Measurements from ENCODE around the gene RTRAF. TPM values are rescaled to one million over a fixed set of nuclear protein-coding genes. Genes with fewer than 3 reads are reported as not detected.

The RTRAF gene
- total and polyA plus RNA-seq, 4 donors = 21.6 to 119 (median 66.6) TPM

DNA sequence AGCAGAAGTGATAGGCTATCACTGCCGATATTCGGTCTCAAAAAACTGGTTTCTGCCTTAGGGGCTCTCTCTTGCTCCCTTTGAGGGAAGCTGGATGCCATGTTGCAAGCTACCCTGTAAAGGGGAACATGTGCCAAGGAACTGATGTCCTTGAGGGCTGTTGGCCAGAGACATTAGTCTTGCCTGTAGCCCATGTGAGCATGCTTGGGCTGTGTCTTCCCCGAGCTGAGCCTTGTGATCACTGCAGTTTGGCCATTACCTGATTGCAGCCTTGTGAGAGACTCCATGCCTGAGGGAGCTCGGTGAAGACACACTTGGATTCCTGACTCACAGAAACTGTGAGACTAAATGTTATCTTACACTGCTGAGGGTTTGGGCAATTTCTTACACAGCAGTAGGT is 18.8 kb downstream of the RTRAF start:
- Histone ChIP-seq H3K36me3 (ENCODE audit: control insufficient read depth in 4 of 4, insufficient read depth in 3 of 4, low read depth in 1 of 4, low read length in 3 of 4) (peaks cover 7 to 54% (median 51%) of the 10 kb centered on the region in 4 donors), H3K27ac (ENCODE audit: low read depth in 1 of 2, low read length in 2 of 2) (no peak overlapping the region), H3K9ac (ENCODE audit: low read depth in 1 of 2, low read length in 2 of 2) (no peak overlapping the region), H3K4me1 (ENCODE audit: control insufficient read depth in 4 of 4, insufficient read depth in 4 of 4, low read length in 3 of 4) (peaks cover 1 to 18% (median 4%) of the 10 kb centered on the region in 4 donors), H3K4me3 (ENCODE audit: low read depth in 1 of 3, low read length in 3 of 3) (no peak overlapping the region), H3K9me3 (ENCODE audit: control insufficient read depth in 4 of 4, low read length in 3 of 4) (no peaks in the 10 kb centered on the region), H3K27me3 (ENCODE audit: control insufficient read depth in 4 of 4, insufficient read depth in 4 of 4, low read length in 3 of 4) (no peaks in the 10 kb centered on the region)
- WGBS = 86% methylated on average over 4 of the region's 4 CpGs
- DNase-seq (ENCODE audit: low spot score) = no peak
- TF ChIP-seq GABPA (IDR thresholded peaks at IDR 0.05 in 1 of 2, conservative IDR thresholded peaks at IDR 0.05 in 1 of 2) (no peak), JUND (IDR thresholded peaks at IDR 0.05) (no peak), FOXA2 (IDR thresholded peaks at IDR 0.05) (no peak), SP1 (IDR thresholded peaks at IDR 0.05) (no peak), YY1 (IDR thresholded peaks at IDR 0.05) (no peak), HNF4G (IDR thresholded peaks at IDR 0.05) (no peak), TAF1 (conservative IDR thresholded peaks at IDR 0.05) (no peak), EGR1 (IDR thresholded peaks at IDR 0.05; ENCODE audit: low read depth in 2 of 2) (no peak), HNF4A (conservative IDR thresholded peaks at IDR 0.05) (no peak), NR2F2 (IDR thresholded peaks at IDR 0.05) (no peak), RXRA (IDR thresholded peaks at IDR 0.05) (no peak), RAD21 (IDR thresholded peaks at IDR 0.05) (no peak)
- TF ChIP-seq, protein P1, sequence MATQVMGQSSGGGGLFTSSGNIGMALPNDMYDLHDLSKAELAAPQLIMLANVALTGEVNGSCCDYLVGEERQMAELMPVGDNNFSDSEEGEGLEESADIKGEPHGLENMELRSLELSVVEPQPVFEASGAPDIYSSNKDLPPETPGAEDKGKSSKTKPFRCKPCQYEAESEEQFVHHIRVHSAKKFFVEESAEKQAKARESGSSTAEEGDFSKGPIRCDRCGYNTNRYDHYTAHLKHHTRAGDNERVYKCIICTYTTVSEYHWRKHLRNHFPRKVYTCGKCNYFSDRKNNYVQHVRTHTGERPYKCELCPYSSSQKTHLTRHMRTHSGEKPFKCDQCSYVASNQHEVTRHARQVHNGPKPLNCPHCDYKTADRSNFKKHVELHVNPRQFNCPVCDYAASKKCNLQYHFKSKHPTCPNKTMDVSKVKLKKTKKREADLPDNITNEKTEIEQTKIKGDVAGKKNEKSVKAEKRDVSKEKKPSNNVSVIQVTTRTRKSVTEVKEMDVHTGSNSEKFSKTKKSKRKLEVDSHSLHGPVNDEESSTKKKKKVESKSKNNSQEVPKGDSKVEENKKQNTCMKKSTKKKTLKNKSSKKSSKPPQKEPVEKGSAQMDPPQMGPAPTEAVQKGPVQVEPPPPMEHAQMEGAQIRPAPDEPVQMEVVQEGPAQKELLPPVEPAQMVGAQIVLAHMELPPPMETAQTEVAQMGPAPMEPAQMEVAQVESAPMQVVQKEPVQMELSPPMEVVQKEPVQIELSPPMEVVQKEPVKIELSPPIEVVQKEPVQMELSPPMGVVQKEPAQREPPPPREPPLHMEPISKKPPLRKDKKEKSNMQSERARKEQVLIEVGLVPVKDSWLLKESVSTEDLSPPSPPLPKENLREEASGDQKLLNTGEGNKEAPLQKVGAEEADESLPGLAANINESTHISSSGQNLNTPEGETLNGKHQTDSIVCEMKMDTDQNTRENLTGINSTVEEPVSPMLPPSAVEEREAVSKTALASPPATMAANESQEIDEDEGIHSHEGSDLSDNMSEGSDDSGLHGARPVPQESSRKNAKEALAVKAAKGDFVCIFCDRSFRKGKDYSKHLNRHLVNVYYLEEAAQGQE (IDR thresholded peaks at IDR 0.05) = no peak
- TF ChIP-seq, protein P2, sequence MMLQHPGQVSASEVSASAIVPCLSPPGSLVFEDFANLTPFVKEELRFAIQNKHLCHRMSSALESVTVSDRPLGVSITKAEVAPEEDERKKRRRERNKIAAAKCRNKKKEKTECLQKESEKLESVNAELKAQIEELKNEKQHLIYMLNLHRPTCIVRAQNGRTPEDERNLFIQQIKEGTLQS (IDR thresholded peaks at IDR 0.05) = no peak
- TF ChIP-seq, protein P3, sequence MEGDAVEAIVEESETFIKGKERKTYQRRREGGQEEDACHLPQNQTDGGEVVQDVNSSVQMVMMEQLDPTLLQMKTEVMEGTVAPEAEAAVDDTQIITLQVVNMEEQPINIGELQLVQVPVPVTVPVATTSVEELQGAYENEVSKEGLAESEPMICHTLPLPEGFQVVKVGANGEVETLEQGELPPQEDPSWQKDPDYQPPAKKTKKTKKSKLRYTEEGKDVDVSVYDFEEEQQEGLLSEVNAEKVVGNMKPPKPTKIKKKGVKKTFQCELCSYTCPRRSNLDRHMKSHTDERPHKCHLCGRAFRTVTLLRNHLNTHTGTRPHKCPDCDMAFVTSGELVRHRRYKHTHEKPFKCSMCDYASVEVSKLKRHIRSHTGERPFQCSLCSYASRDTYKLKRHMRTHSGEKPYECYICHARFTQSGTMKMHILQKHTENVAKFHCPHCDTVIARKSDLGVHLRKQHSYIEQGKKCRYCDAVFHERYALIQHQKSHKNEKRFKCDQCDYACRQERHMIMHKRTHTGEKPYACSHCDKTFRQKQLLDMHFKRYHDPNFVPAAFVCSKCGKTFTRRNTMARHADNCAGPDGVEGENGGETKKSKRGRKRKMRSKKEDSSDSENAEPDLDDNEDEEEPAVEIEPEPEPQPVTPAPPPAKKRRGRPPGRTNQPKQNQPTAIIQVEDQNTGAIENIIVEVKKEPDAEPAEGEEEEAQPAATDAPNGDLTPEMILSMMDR (IDR thresholded peaks at IDR 0.05; ENCODE audit: low read depth, low read length, missing input control) = no peak
- TF ChIP-seq, protein P4, sequence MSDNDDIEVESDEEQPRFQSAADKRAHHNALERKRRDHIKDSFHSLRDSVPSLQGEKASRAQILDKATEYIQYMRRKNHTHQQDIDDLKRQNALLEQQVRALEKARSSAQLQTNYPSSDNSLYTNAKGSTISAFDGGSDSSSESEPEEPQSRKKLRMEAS (IDR thresholded peaks at IDR 0.05) = no peak

DNA sequence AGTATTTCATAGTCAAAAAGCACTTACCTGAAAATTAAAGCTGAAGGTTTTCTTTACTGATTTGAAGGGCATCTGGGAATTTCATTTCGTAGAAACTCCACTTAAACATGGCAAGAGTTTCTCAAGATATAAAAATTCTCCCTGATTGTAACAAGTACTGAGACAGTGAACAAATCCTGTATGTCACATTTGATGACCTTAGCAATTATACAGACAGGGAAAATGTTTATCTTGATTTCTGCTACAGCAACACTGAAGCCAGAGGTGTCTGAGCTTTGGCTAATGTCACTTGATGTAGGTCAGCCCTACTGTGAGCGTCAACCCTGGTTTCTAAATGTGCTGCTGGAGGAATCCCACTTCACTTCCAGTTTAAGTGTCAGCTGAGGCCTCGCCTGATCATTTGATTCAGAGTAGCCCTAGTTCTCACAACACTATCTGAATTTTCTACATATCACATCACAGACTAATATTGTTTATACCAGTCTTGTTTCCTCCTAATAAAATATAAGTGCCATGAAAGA is 20.9 kb downstream of the RTRAF start:
- no peak for TF ChIP-seq GABPA (IDR thresholded peaks at IDR 0.05 in 1 of 2, conservative IDR thresholded peaks at IDR 0.05 in 1 of 2)
- TF ChIP-seq TAF1 (conservative IDR thresholded peaks at IDR 0.05) = no peak
- TF ChIP-seq, protein P4 (IDR thresholded peaks at IDR 0.05) = no peak
- TF ChIP-seq HNF4G (IDR thresholded peaks at IDR 0.05) = no peak
- no peak for TF ChIP-seq RXRA (IDR thresholded peaks at IDR 0.05)
- TF ChIP-seq YY1 (IDR thresholded peaks at IDR 0.05) = no peak
- TF ChIP-seq, protein P1 (IDR thresholded peaks at IDR 0.05) = no peak
- TF ChIP-seq SP1 (IDR thresholded peaks at IDR 0.05) = no peak
- TF ChIP-seq, protein P3 (IDR thresholded peaks at IDR 0.05; ENCODE audit: low read depth, low read length, missing input control) = no peak
- DNase-seq (ENCODE audit: low spot score) = no peak
- Histone ChIP-seq H3K4me3 (ENCODE audit: low read depth in 1 of 3, low read length in 3 of 3) (no peak overlapping the region), H3K36me3 (ENCODE audit: control insufficient read depth in 4 of 4, insufficient read depth in 3 of 4, low read depth in 1 of 4, low read length in 3 of 4) (peaks cover 7 to 41% (median 38%) of the 10 kb centered on the region in 4 donors), H3K27ac (ENCODE audit: low read depth in 1 of 2, low read length in 2 of 2) (no peak overlapping the region), H3K4me1 (ENCODE audit: control insufficient read depth in 4 of 4, insufficient read depth in 4 of 4, low read length in 3 of 4) (peaks cover 0 to 10% (median 2%) of the 10 kb centered on the region in 4 donors), H3K9me3 (ENCODE audit: control insufficient read depth in 4 of 4, low read length in 3 of 4) (no peaks in the 10 kb centered on the region), H3K9ac (ENCODE audit: low read depth in 1 of 2, low read length in 2 of 2) (no peak overlapping the region), H3K27me3 (ENCODE audit: control insufficient read depth in 4 of 4, insufficient read depth in 4 of 4, low read length in 3 of 4) (no peaks in the 10 kb centered on the region)
- 87% methylated on average over 3 of the region's 3 CpGs for WGBS
